ENCODE results near the gene CAMP. TPM values are rescaled to one million over a fixed set of nuclear protein-coding genes. Genes with fewer than 3 reads are reported as not detected.
"Not testable (repeated sequence)": the region's sequence is repeated elsewhere in the genome, so short reads cannot be mapped to it uniquely, and the experiment has no call there.

CAMP gene
- total RNA-seq, 1 donor from 2014 or later: not detected

GRCh38 chr3:48202632-48203031 lies 20.7 kb upstream of the CAMP start:
- Mint-ChIP-seq H3K9me3 (ENCODE audit: low read depth) (no peaks in the 10 kb centered on the region), H3K4me3 (ENCODE audit: unreplicated experiment) (no peak overlapping the region), H3K4me1 (ENCODE audit: low read depth) (no peaks in the 10 kb centered on the region), H3K27ac (ENCODE audit: unreplicated experiment) (no peak overlapping the region), H3K27me3 (ENCODE audit: low read depth) (no peaks in the 10 kb centered on the region), H3K36me3 (ENCODE audit: low read depth) (no peaks in the 10 kb centered on the region)
- TF ChIP-seq CTCF (IDR thresholded peaks at IDR 0.05): no peak
- DNase-seq (ENCODE audit: low spot score): no peak

GRCh38 chr3:48208076-48208475 lies 15.2 kb upstream of the CAMP start:
- no peak overlapping the region for H3K4me3 Mint-ChIP-seq (ENCODE audit: unreplicated experiment)
- DNase-seq (ENCODE audit: low spot score): no peak
- H3K9me3 Mint-ChIP-seq (ENCODE audit: low read depth): no peaks in the 10 kb centered on the region
- TF ChIP-seq CTCF (IDR thresholded peaks at IDR 0.05): no peak
- no peaks in the 10 kb centered on the region for H3K36me3 Mint-ChIP-seq (ENCODE audit: low read depth)
- no peak overlapping the region for H3K27ac Mint-ChIP-seq (ENCODE audit: unreplicated experiment)
- H3K27me3 Mint-ChIP-seq (ENCODE audit: low read depth): no peaks in the 10 kb centered on the region
- no peaks in the 10 kb centered on the region for H3K4me1 Mint-ChIP-seq (ENCODE audit: low read depth)

- no peak overlapping the region for H3K4me3 Mint-ChIP-seq (ENCODE audit: unreplicated experiment)
- no peak overlapping the region for H3K27ac Mint-ChIP-seq (ENCODE audit: unreplicated experiment)
Measured at GRCh38 chr3:48209445-48209844, 13.8 kb upstream of the CAMP start.

GRCh38 chr3:48210534-48210933 lies 12.8 kb upstream of the CAMP start:
- not testable (repeated sequence) for DNase-seq (ENCODE audit: low spot score); H3K9me3 Mint-ChIP-seq (ENCODE audit: low read depth); H3K36me3 Mint-ChIP-seq (ENCODE audit: low read depth); H3K4me3 Mint-ChIP-seq (ENCODE audit: unreplicated experiment); H3K4me1 Mint-ChIP-seq (ENCODE audit: low read depth); H3K27me3 Mint-ChIP-seq (ENCODE audit: low read depth); H3K27ac Mint-ChIP-seq (ENCODE audit: unreplicated experiment)

More at GRCh38 chr3:48209445-48209844, 13.8 kb upstream of the CAMP start:
- no peaks in the 10 kb centered on the region for H3K36me3 Mint-ChIP-seq (ENCODE audit: low read depth)
- no peak for TF ChIP-seq CTCF (IDR thresholded peaks at IDR 0.05)
- no peaks in the 10 kb centered on the region for H3K27me3 Mint-ChIP-seq (ENCODE audit: low read depth)
- no peak for DNase-seq (ENCODE audit: low spot score)
- no peaks in the 10 kb centered on the region for H3K4me1 Mint-ChIP-seq (ENCODE audit: low read depth)
- no peaks in the 10 kb centered on the region for H3K9me3 Mint-ChIP-seq (ENCODE audit: low read depth)

GRCh38 chr3:48211776-48212175 lies 11.5 kb upstream of the CAMP start:
- not testable (repeated sequence) for H3K27me3 Mint-ChIP-seq (ENCODE audit: low read depth); H3K4me1 Mint-ChIP-seq (ENCODE audit: low read depth); H3K4me3 Mint-ChIP-seq (ENCODE audit: unreplicated experiment); H3K9me3 Mint-ChIP-seq (ENCODE audit: low read depth); H3K27ac Mint-ChIP-seq (ENCODE audit: unreplicated experiment); DNase-seq (ENCODE audit: low spot score); H3K36me3 Mint-ChIP-seq (ENCODE audit: low read depth)

GRCh38 chr3:48214225-48214624 lies 9.1 kb upstream of the CAMP start:
- Mint-ChIP-seq H3K4me1 (ENCODE audit: low read depth) (peaks cover 7% of the 10 kb centered on the region), H3K27me3 (ENCODE audit: low read depth) (no peaks in the 10 kb centered on the region), H3K9me3 (ENCODE audit: low read depth) (no peaks in the 10 kb centered on the region), H3K36me3 (ENCODE audit: low read depth) (no peaks in the 10 kb centered on the region), H3K4me3 (ENCODE audit: unreplicated experiment) (no peak overlapping the region), H3K27ac (ENCODE audit: unreplicated experiment) (no peak overlapping the region)
- no peak for DNase-seq (ENCODE audit: low spot score)
- no peak for TF ChIP-seq CTCF (IDR thresholded peaks at IDR 0.05)

Data from chondrocyte (in vitro differentiated cells).